NB4 (cell line): ENCODE results near the gene JMJD1C.
"Not testable (repeated sequence)": the region's sequence is repeated elsewhere in the genome, so short reads cannot be mapped to it uniquely, and the experiment has no call there.

Experiments
- CTCF ChIP-seq: IDR thresholded peaks from one replicate; pipeline ENCODE4 v1.5.1; 2012; ENCODE audit warnings: low read depth, low read length
- POLR2A ChIP-seq: IDR thresholded peaks from 2 replicates; pipeline ENCODE4 v1.6.1; 2011; ENCODE audit warnings: mild to moderate bottlenecking; ENCODE audit not compliant: insufficient read length; ENCODE audit errors: extremely low read depth
- TF ChIP-seq, protein P1 (sequence below): IDR thresholded peaks from 2 replicates; pipeline ENCODE4 v1.6.1; 2011; ENCODE audit warnings: low read depth, low read length

- TF ChIP-seq CTCF, POLR2A: not testable (repeated sequence)
- TF ChIP-seq, protein P1, sequence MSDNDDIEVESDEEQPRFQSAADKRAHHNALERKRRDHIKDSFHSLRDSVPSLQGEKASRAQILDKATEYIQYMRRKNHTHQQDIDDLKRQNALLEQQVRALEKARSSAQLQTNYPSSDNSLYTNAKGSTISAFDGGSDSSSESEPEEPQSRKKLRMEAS: not testable (repeated sequence)
These were observed 26.5 kb upstream of the JMJD1C start for GRCh38 chr10:63492317-63492690.
